ENCODE data around the gene EXD3. TPM values are rescaled to one million over a fixed set of nuclear protein-coding genes. Genes with fewer than 3 reads are reported as not detected.

EXD3 gene
- total and polyA plus RNA-seq, 8 donors: 12.9 to 105 (median 24.0) TPM

DNA sequence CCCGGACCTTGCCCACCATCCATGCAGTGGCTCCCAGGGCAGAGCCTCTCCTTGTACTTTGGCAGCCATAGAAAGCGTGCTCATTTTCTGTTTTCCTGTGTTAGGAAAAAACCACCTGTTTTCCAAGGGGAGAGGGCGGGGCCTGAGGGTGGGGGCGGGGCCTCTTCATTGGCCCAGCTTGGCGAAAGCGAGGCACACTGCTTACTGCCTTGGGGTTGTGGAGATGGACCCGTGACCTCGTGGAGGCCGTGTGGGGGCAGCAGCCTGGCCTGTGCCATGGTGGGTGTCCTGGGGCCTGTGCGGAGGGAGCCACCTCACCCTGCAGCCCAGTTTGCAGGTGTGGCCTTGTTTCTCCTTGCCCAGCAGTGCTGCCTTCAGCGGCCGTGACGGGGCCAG is 149.9 kb downstream of the EXD3 start:
- peak in 1 of 2 donors; percentile 18 for DNase-seq
- H3K9me3 ChIP-seq: no peaks in the 10 kb centered on the region
- H3K4me3 ChIP-seq: no peak overlapping the region
- WGBS, 5 donors: 48 to 100% (median 68%) methylated on average over 1 to 13 of the region's 13 CpGs
- TF ChIP-seq, protein P1, sequence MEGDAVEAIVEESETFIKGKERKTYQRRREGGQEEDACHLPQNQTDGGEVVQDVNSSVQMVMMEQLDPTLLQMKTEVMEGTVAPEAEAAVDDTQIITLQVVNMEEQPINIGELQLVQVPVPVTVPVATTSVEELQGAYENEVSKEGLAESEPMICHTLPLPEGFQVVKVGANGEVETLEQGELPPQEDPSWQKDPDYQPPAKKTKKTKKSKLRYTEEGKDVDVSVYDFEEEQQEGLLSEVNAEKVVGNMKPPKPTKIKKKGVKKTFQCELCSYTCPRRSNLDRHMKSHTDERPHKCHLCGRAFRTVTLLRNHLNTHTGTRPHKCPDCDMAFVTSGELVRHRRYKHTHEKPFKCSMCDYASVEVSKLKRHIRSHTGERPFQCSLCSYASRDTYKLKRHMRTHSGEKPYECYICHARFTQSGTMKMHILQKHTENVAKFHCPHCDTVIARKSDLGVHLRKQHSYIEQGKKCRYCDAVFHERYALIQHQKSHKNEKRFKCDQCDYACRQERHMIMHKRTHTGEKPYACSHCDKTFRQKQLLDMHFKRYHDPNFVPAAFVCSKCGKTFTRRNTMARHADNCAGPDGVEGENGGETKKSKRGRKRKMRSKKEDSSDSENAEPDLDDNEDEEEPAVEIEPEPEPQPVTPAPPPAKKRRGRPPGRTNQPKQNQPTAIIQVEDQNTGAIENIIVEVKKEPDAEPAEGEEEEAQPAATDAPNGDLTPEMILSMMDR (IDR thresholded peaks at IDR 0.05): no peak
- TF ChIP-seq POLR2A (IDR thresholded peaks at IDR 0.05) (no peak), POLR2AphosphoS5 (IDR thresholded peaks at IDR 0.05) (no peak), EP300 (IDR thresholded peaks at IDR 0.05) (no peak)
- intact Hi-C loops (cut with DNase I; ENCODE audit: low total_unique reads): no loop called here
- peaks cover 64 to 98% (median 95%) of the 10 kb centered on the region in 4 donors for H3K4me1 ChIP-seq
- H3K36me3 ChIP-seq: peaks cover 25 to 48% (median 40%) of the 10 kb centered on the region in 4 donors
- peaks cover 0 to 20% (median 0%) of the 10 kb centered on the region in 3 donors for H3K27me3 ChIP-seq
- H3K27ac ChIP-seq: peak overlapping the region; percentile 43 to 95 (median 88)

DNA sequence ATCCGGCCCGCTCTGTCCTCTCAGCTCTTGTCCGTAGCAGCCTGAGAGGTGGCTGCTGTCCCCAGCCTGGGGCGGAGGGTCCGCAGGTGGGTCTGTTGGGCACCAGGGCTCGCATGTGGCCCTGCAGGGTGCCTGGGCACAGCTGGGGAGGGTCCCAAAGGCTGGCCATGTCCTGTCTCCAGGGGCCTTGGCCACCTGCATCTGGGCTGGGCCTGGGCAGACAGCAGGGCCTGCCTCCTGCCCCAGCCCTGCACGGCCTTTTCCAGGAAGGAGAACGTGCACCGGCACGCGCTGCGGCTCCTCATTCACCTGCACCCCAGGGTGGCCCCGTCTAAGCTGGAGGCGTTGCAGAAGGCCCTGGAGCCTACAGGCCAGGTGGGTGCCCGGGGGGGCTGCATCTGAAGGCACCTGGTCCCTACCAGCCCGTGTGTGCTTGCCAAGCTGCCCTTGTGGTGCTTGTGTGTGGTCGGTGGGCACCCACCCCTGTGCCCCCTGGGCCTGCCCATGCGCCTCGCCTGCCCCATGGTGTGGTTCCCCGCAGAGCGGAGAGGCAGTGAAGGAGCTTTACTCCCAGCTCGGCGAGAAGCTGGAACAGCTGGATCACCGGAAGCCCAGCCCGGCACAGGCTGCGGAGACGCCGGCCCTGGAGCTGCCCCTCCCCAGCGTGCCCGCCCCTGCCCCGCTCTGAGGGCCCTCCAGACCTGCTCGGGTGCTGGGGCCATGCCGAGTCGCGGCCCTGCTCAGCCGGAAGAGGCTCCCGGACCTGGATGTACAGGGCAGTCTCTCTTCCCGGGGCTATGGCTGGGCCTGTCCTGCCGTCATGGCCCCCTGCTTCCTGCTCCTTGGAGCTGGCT is 150.5 kb downstream of the EXD3 start:
- 90 to 94% (median 91%) methylated on average over 23 to 39 of the region's 39 CpGs for WGBS, 5 donors
- Histone ChIP-seq H3K27me3 (peaks cover 0 to 13% (median 0%) of the 10 kb centered on the region in 3 donors), H3K27ac (peak overlapping the region; percentile 43 to 95 (median 88)), H3K36me3 (peaks cover 28 to 54% (median 46%) of the 10 kb centered on the region in 4 donors), H3K4me3 (no peak overlapping the region), H3K9me3 (no peaks in the 10 kb centered on the region), H3K4me1 (peaks cover 62 to 98% (median 97%) of the 10 kb centered on the region in 4 donors)
- intact Hi-C loops (cut with DNase I; ENCODE audit: low total_unique reads): no loop called here
- TF ChIP-seq POLR2AphosphoS5 (IDR thresholded peaks at IDR 0.05) (no peak), EP300 (IDR thresholded peaks at IDR 0.05) (no peak), POLR2A (IDR thresholded peaks at IDR 0.05) (no peak)
- TF ChIP-seq, protein P1 (IDR thresholded peaks at IDR 0.05): no peak
- DNase-seq: peak in 1 of 2 donors; percentile 6

DNA sequence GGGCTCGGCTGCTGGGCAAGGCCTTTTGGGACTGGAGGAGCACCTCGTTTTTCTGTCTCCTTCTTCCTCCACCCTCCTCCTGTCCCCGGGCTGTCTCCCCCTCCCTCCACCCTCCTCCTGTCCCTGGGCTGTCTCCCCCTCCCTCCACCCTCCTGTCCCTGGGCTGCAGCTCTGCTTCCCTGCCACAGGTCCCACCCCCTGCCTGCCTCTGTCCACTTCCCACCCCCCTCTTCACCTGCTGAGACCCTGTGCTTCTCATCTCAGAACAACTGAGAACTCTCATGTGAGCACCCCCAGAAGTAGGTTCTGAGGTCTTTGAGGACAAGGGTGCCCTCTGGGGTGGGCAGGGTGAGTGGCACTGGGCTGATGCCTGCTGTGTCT is 151.3 kb downstream of the EXD3 start:
- peaks cover 36 to 62% (median 54%) of the 10 kb centered on the region in 4 donors for H3K36me3 ChIP-seq

More for the DNA sequence above, 151.3 kb downstream of the EXD3 start:
- 14 to 42% (median 20%) methylated on average over 3 of the region's 3 CpGs for WGBS, 5 donors
- no peak overlapping the region for H3K4me3 ChIP-seq
- H3K4me1 ChIP-seq: peaks cover 54 to 96% (median 91%) of the 10 kb centered on the region in 4 donors
- peak overlapping the region in 4 of 5 donors; percentile 37 to 95 (median 75) for H3K27ac ChIP-seq
- no peak for DNase-seq
- peaks cover 0 to 5% (median 0%) of the 10 kb centered on the region in 3 donors for H3K27me3 ChIP-seq
- no peaks in the 10 kb centered on the region for H3K9me3 ChIP-seq
- intact Hi-C loops (cut with DNase I; ENCODE audit: low total_unique reads): no loop called here
- TF ChIP-seq POLR2A (IDR thresholded peaks at IDR 0.05) (no peak), EP300 (IDR thresholded peaks at IDR 0.05) (no peak), POLR2AphosphoS5 (IDR thresholded peaks at IDR 0.05) (no peak)
- TF ChIP-seq, protein P1 (IDR thresholded peaks at IDR 0.05): no peak

Measured in stomach (tissue), 9 donors.